Colonic mucosa (tissue), 4 donors: Measurements from ENCODE around the gene ACTL6B. TPM values are rescaled to one million over a fixed set of nuclear protein-coding genes. Genes with fewer than 3 reads are reported as not detected.

ENCODE experiments used
- DNase-seq: peaks from one replicate; pipeline ENCODE4 v3.0.0-alpha.2; 2020
- H3K27ac ChIP-seq: fragments of 200-600 bp; one replicate; pipeline ENCODE4 v1.8.0; 2021
- H3K27me3 ChIP-seq: fragments of 200-600 bp; one replicate; pipeline ENCODE4 v1.8.0; 2021
- H3K36me3 ChIP-seq: fragments of 200-600 bp; one replicate; pipeline ENCODE4 v1.8.0; 2021
- H3K4me1 ChIP-seq: fragments of 200-600 bp; one replicate; pipeline ENCODE4 v1.8.0; 2021; ENCODE audit warnings: mild to moderate bottlenecking
- H3K4me3 ChIP-seq: fragments of 200-600 bp; one replicate; pipeline ENCODE4 v1.8.0; 2021
- H3K9ac ChIP-seq, 2 donors: one replicate each; pipeline ENCODE4 v1.7.0; 2013; ENCODE audit warnings: control low read depth in 2 of 2, low read depth in 2 of 2, low read length in 2 of 2
- H3K9me3 ChIP-seq: fragments of 200-600 bp; one replicate; pipeline ENCODE4 v1.8.0; 2021
- intact Hi-C: fragments of 100-400 bp; cut with DNase I; formaldehyde crosslinking; loops from one replicate; pipeline ENCODE4 v1.14.1; 2022
- total RNA-seq, 2 donors: library from RNA; stranded (reverse); fragmentation: NEBNext Ultra II Directional in 1 of 2; extraction: Animal tissue kit (Norgen Biotek cat#: 25700) in 1 of 2; gene quantifications; one replicate each; pipeline ENCODE4 v1.2.1, GENCODE V29; 2021
- TF ChIP-seq, protein P1 (sequence below): fragments of 200-600 bp; IDR thresholded peaks from one replicate; pipeline ENCODE4 v1.8.0; 2022; ENCODE audit warnings: antibody characterized with exemption, mild to moderate bottlenecking
- donor health status: healthy.
- donor health status: DM: no; HTN: no; CAD: no.
- donor health status: DM: no; HTN: no; CAD: no.

ACTL6B gene
- total RNA-seq, 2 donors from 2014 or later, result 0.29 TPM; not detected in 1

DNA sequence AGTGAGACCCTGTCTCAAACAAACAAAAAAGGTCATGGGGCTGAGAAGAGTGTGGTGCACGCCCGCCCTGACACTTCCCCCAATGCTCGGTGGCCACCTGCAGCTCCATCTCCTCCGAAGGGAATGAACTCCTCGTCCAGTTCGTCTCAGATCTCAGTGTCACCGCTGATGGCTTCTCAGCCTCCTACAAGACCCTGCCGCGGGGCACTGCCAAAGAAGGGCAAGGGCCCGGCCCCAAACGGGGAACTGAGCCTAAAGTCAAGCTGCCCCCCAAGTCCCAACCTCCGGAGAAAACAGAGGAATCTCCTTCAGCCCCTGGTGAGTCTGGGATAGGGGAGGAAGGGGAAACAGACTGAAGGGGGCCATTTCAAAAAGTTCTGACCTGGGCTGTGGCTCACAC, 49.9 kb downstream of the ACTL6B start:
- H3K36me3 ChIP-seq, result no peaks in the 10 kb centered on the region
- H3K27me3 ChIP-seq, result no peaks in the 10 kb centered on the region
- DNase-seq, result no peak
- no peak overlapping the region for H3K27ac ChIP-seq
- H3K9me3 ChIP-seq, result no peaks in the 10 kb centered on the region
- TF ChIP-seq, protein P1, sequence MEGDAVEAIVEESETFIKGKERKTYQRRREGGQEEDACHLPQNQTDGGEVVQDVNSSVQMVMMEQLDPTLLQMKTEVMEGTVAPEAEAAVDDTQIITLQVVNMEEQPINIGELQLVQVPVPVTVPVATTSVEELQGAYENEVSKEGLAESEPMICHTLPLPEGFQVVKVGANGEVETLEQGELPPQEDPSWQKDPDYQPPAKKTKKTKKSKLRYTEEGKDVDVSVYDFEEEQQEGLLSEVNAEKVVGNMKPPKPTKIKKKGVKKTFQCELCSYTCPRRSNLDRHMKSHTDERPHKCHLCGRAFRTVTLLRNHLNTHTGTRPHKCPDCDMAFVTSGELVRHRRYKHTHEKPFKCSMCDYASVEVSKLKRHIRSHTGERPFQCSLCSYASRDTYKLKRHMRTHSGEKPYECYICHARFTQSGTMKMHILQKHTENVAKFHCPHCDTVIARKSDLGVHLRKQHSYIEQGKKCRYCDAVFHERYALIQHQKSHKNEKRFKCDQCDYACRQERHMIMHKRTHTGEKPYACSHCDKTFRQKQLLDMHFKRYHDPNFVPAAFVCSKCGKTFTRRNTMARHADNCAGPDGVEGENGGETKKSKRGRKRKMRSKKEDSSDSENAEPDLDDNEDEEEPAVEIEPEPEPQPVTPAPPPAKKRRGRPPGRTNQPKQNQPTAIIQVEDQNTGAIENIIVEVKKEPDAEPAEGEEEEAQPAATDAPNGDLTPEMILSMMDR, result no peak
- H3K9ac ChIP-seq, result no peak overlapping the region
- peaks cover 5% of the 10 kb centered on the region for H3K4me1 ChIP-seq
- intact Hi-C loops, result loop anchor here (10.0 kb wide), 1 partner anchor 68 kb away; the partner anchor contains the start of gene GNB2
- H3K4me3 ChIP-seq, result no peak overlapping the region

- H3K27ac ChIP-seq, result peak overlapping the region; percentile 65
- intact Hi-C loops, result loop anchor here (10.0 kb wide), 1 partner anchor 70 kb away; the partner anchor contains the start of gene GNB2
Measured at GRCh38 chr7:100604976-100605911, 51.0 kb downstream of the ACTL6B start.

GRCh38 chr7:100604028-100604975, 51.9 kb downstream of the ACTL6B start:
- Histone ChIP-seq H3K9me3 (no peaks in the 10 kb centered on the region), H3K4me3 (peak overlapping the region; percentile 83), H3K27ac (peak overlapping the region; percentile 65), H3K36me3 (no peaks in the 10 kb centered on the region), H3K4me1 (peaks cover 5% of the 10 kb centered on the region), H3K9ac (peak overlapping the region; percentile 55 to 76), H3K27me3 (no peaks in the 10 kb centered on the region)
- DNase-seq, result peak; percentile 77
- TF ChIP-seq, protein P1, result peak; percentile 32
- intact Hi-C loops, result loop anchor here (10.0 kb wide), 1 partner anchor 70 kb away; the partner anchor contains the start of gene GNB2

More at GRCh38 chr7:100604976-100605911, 51.0 kb downstream of the ACTL6B start:
- DNase-seq, result peak; percentile 68
- H3K4me1 ChIP-seq, result peaks cover 5% of the 10 kb centered on the region
- no peaks in the 10 kb centered on the region for H3K9me3 ChIP-seq
- TF ChIP-seq, protein P1, result no peak
- H3K36me3 ChIP-seq, result no peaks in the 10 kb centered on the region
- H3K9ac ChIP-seq, result peak overlapping the region; percentile 47 to 55
- no peaks in the 10 kb centered on the region for H3K27me3 ChIP-seq
- peak overlapping the region; percentile 83 for H3K4me3 ChIP-seq

- peak; percentile 27 for DNase-seq
- Histone ChIP-seq H3K36me3 (no peaks in the 10 kb centered on the region), H3K4me3 (peak overlapping the region; percentile 83), H3K9ac (peak overlapping the region; percentile 53 to 55), H3K9me3 (no peaks in the 10 kb centered on the region), H3K27ac (peak overlapping the region; percentile 65), H3K27me3 (no peaks in the 10 kb centered on the region), H3K4me1 (peaks cover 5% of the 10 kb centered on the region)
- intact Hi-C loops, result loop anchor here (10.0 kb wide), 1 partner anchor 71 kb away; the partner anchor contains the start of gene GNB2
- TF ChIP-seq, protein P1, result no peak
Measured at GRCh38 chr7:100603726-100604027, 52.6 kb downstream of the ACTL6B start.
